Brain microvascular endothelial cell (primary cell): ENCODE measurements around the gene RHOD.

Experiments
- DNase-seq: peaks from one replicate; pipeline ENCODE4 v3.0.0-alpha.2; 2020
- H3K27ac ChIP-seq: fragments of 250-450 bp; sonication (Bioruptor Pico); 2 replicates; pipeline ENCODE4 v1.5.1; 2020; ENCODE audit warnings: mild to moderate bottlenecking, moderate library complexity
- H3K27me3 ChIP-seq: fragments of 250-450 bp; sonication (Bioruptor Pico); replicated peaks from 2 replicates; pipeline ENCODE4 v1.5.1; 2020; ENCODE audit warnings: mild to moderate bottlenecking
- H3K36me3 ChIP-seq: fragments of 250-450 bp; sonication (Bioruptor Pico); replicated peaks from 2 replicates; pipeline ENCODE4 v1.5.1; 2020; ENCODE audit warnings: mild to moderate bottlenecking
- H3K4me3 ChIP-seq: 2 replicates; pipeline ENCODE4 v1.5.1; 2011; ENCODE audit warnings: low read depth, mild to moderate bottlenecking, control low read depth, low read length, moderate library complexity
- in situ Hi-C: cut with HindIII; loops from 2 replicates; pipeline ENCODE4 v1.10.0; 2017; ENCODE audit warnings: low sequenced_read_pairs, low pct_ligation_motif_present
- TF ChIP-seq, protein P1 (sequence below): IDR thresholded peaks from 2 replicates; pipeline ENCODE4 v1.5.1; 2011; ENCODE audit warnings: low read depth, mild to moderate bottlenecking, moderate library complexity, low read length, control low read depth, inconsistent platforms; ENCODE audit errors: missing control alignments

The RHOD gene

DNA sequence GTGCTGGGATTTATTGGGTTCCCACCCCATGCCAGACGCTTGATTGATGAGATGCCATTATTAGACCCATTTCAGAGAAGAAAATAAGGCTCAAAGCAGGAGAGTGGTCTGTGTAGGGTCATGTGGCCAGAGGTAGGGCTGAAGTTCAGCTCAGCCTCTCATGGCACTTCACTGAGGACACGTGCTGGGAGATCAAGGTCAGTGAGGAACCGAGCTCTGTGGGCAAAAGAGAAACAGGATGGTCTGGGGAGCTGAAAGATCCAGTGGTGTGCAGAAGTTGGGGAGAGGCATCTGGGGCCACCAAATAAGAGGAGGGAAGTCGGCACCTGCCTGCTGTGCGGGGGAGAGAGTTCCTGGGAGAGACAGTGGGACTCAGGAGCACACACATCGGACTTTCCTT is 19.6 kb downstream of the RHOD start:
- no peaks in the 10 kb centered on the region for H3K27me3 ChIP-seq
- in situ Hi-C loops, result no loop called here
- H3K27ac ChIP-seq, result no peak overlapping the region
- no peak for DNase-seq
- H3K4me3 ChIP-seq, result no peak overlapping the region
- no peaks in the 10 kb centered on the region for H3K36me3 ChIP-seq
- TF ChIP-seq, protein P1, sequence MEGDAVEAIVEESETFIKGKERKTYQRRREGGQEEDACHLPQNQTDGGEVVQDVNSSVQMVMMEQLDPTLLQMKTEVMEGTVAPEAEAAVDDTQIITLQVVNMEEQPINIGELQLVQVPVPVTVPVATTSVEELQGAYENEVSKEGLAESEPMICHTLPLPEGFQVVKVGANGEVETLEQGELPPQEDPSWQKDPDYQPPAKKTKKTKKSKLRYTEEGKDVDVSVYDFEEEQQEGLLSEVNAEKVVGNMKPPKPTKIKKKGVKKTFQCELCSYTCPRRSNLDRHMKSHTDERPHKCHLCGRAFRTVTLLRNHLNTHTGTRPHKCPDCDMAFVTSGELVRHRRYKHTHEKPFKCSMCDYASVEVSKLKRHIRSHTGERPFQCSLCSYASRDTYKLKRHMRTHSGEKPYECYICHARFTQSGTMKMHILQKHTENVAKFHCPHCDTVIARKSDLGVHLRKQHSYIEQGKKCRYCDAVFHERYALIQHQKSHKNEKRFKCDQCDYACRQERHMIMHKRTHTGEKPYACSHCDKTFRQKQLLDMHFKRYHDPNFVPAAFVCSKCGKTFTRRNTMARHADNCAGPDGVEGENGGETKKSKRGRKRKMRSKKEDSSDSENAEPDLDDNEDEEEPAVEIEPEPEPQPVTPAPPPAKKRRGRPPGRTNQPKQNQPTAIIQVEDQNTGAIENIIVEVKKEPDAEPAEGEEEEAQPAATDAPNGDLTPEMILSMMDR, result no peak

GRCh38 chr11:67079065-67079705 is 22.5 kb downstream of the RHOD start:
- Histone ChIP-seq H3K4me3 (no peak overlapping the region), H3K27ac (no peak overlapping the region), H3K36me3 (no peaks in the 10 kb centered on the region), H3K27me3 (no peaks in the 10 kb centered on the region)
- DNase-seq, result no peak
- in situ Hi-C loops, result no loop called here
- TF ChIP-seq, protein P1, result no peak

- DNase-seq, result no peak
- TF ChIP-seq, protein P1, result peak; percentile 24
- Histone ChIP-seq H3K36me3 (no peaks in the 10 kb centered on the region), H3K27me3 (no peaks in the 10 kb centered on the region), H3K27ac (no peak overlapping the region), H3K4me3 (no peak overlapping the region)
- in situ Hi-C loops, result no loop called here
These were observed 25.6 kb downstream of the RHOD start for GRCh38 chr11:67082071-67082791.

GRCh38 chr11:67083786-67084366 is 27.2 kb downstream of the RHOD start:
- in situ Hi-C loops, result no loop called here
- Histone ChIP-seq H3K27ac (no peak overlapping the region), H3K4me3 (no peak overlapping the region), H3K27me3 (no peaks in the 10 kb centered on the region), H3K36me3 (no peaks in the 10 kb centered on the region)
- TF ChIP-seq, protein P1, result no peak
- DNase-seq, result no peak

- no peaks in the 10 kb centered on the region for H3K27me3 ChIP-seq
- no peak overlapping the region for H3K4me3 ChIP-seq
- no peaks in the 10 kb centered on the region for H3K36me3 ChIP-seq
- no peak overlapping the region for H3K27ac ChIP-seq
- TF ChIP-seq, protein P1, result no peak
- no peak for DNase-seq
- in situ Hi-C loops, result no loop called here
These were observed 29.0 kb downstream of the RHOD start for GRCh38 chr11:67085617-67086016.

GRCh38 chr11:67090717-67091116 is 34.1 kb downstream of the RHOD start:
- DNase-seq, result no peak
- in situ Hi-C loops, result no loop called here
- Histone ChIP-seq H3K4me3 (no peak overlapping the region), H3K27ac (no peak overlapping the region), H3K36me3 (no peaks in the 10 kb centered on the region), H3K27me3 (no peaks in the 10 kb centered on the region)
- TF ChIP-seq, protein P1, result no peak
